Neural progenitor cell (in vitro differentiated cells): ENCODE measurements around the gene RHCG. TPM values are rescaled to one million over a fixed set of nuclear protein-coding genes. Genes with fewer than 3 reads are reported as not detected.

Experiments
- DNase-seq: peaks from one replicate; pipeline ENCODE4 v3.0.0-alpha.2; 2016; ENCODE audit warnings: low spot score
- H2AFZ ChIP-seq: fragments of 200-600 bp; sonication (generic); replicated peaks from 2 replicates; pipeline ENCODE4 v1.6.1; 2016; ENCODE audit warnings: antibody characterized with exemption
- H3F3A ChIP-seq: fragments of 200-600 bp; sonication (generic); 2 replicates; pipeline ENCODE4 v1.6.1; 2016; ENCODE audit warnings: antibody characterized with exemption, low read depth
- H3K27ac ChIP-seq: fragments of 200-600 bp; sonication (generic); 2 replicates; pipeline ENCODE4 v1.5.1; 2016; ENCODE audit warnings: mild to moderate bottlenecking
- H3K27me3 ChIP-seq: fragments of 200-600 bp; sonication (generic); 2 replicates; pipeline ENCODE4 v1.6.1; 2016; ENCODE audit warnings: mild to moderate bottlenecking, moderate library complexity
- H3K36me3 ChIP-seq: fragments of 200-600 bp; sonication (generic); 2 replicates; pipeline ENCODE4 v1.5.1; 2016
- H3K4me1 ChIP-seq: fragments of 200-600 bp; sonication (generic); 2 replicates; pipeline ENCODE4 v1.6.1; 2016; ENCODE audit warnings: mixed run types
- H3K4me2 ChIP-seq: fragments of 200-600 bp; sonication (generic); 2 replicates; pipeline ENCODE4 v1.6.1; 2016
- H3K4me3 ChIP-seq: fragments of 200-600 bp; sonication (generic); 2 replicates; pipeline ENCODE4 v1.5.1; 2016
- H3K79me2 ChIP-seq: fragments of 200-600 bp; sonication (generic); 2 replicates; pipeline ENCODE4 v1.6.1; 2016; ENCODE audit warnings: low read depth
- H3K9ac ChIP-seq: fragments of 200-600 bp; sonication (generic); 2 replicates; pipeline ENCODE4 v1.6.1; 2016
- H3K9me3 ChIP-seq: fragments of 200-600 bp; sonication (generic); 2 replicates; pipeline ENCODE4 v1.5.1; 2016; ENCODE audit warnings: low read depth
- H4K20me1 ChIP-seq: fragments of 200-600 bp; sonication (generic); 2 replicates; pipeline ENCODE4 v1.6.1; 2016; ENCODE audit warnings: low read depth
- H3K27ac Mint-ChIP-seq: 3 replicates; pipeline ENCODE4 v1.8.0; 2021; ENCODE audit warnings: mixed read lengths
- H3K27me3 Mint-ChIP-seq: 2 replicates; pipeline ENCODE4 v1.8.0; 2022; ENCODE audit warnings: low read depth, mild to moderate bottlenecking, inconsistent platforms, moderate library complexity, mixed read lengths; ENCODE audit not compliant: insufficient read depth
- H3K36me3 Mint-ChIP-seq: 3 replicates; pipeline ENCODE4 v1.8.0; 2021; ENCODE audit warnings: mixed read lengths
- H3K4me1 Mint-ChIP-seq: 3 replicates; pipeline ENCODE4 v1.8.0; 2021; ENCODE audit warnings: mixed read lengths
- H3K4me3 Mint-ChIP-seq: 3 replicates; pipeline ENCODE4 v1.8.0; 2021; ENCODE audit warnings: mild to moderate bottlenecking, moderate library complexity, mixed read lengths
- H3K9me3 Mint-ChIP-seq: 3 replicates; pipeline ENCODE4 v1.8.0; 2020; ENCODE audit warnings: mixed read lengths
- CTCF ChIP-seq: fragments of 200-600 bp; sonication (generic); IDR thresholded peaks from 2 replicates; pipeline ENCODE4 v1.5.1; 2017; ENCODE audit warnings: antibody characterized with exemption, mild to moderate bottlenecking
- EZH2 ChIP-seq: fragments of 200-600 bp; sonication (generic); IDR thresholded peaks from 2 replicates; pipeline ENCODE4 v1.6.1; 2017; ENCODE audit warnings: antibody characterized with exemption, mild to moderate bottlenecking, moderate library complexity
- EZH2phosphoT487 ChIP-seq: fragments of 200-600 bp; sonication (generic); IDR thresholded peaks from 2 replicates; pipeline ENCODE4 v1.6.1; 2017; ENCODE audit warnings: antibody characterized with exemption
- total RNA-seq: library from RNA; depleted of rRNA; stranded (reverse); fragments of >200 nt; gene quantifications from 2 replicates; pipeline ENCODE4 v1.2.3, GENCODE V29; 2015; ENCODE audit warnings: low replicate concordance

Gene RHCG
- total RNA-seq, 1 donor from 2014 or later: not detected

GRCh38 chr15:89528757-89529352 lies 32.5 kb upstream of the RHCG start:
- H3K27ac ChIP-seq: no peak overlapping the region
- H3F3A ChIP-seq: no peaks in the 10 kb centered on the region
- no peak overlapping the region for H3K4me3 Mint-ChIP-seq
- H3K9me3 Mint-ChIP-seq: peaks cover 2% of the 10 kb centered on the region
- no peaks in the 10 kb centered on the region for H4K20me1 ChIP-seq
- H3K4me2 ChIP-seq: no peak overlapping the region
- no peaks in the 10 kb centered on the region for H3K36me3 Mint-ChIP-seq
- no peak overlapping the region for H3K9ac ChIP-seq
- H3K79me2 ChIP-seq: no peaks in the 10 kb centered on the region
- no peaks in the 10 kb centered on the region for H3K36me3 ChIP-seq
- peaks cover 2% of the 10 kb centered on the region for H3K4me1 Mint-ChIP-seq
- no peaks in the 10 kb centered on the region for H3K9me3 ChIP-seq
- peaks cover 3% of the 10 kb centered on the region for H3K27me3 Mint-ChIP-seq
- no peaks in the 10 kb centered on the region for H3K27me3 ChIP-seq
- H3K27ac Mint-ChIP-seq: no peak overlapping the region
- no peaks in the 10 kb centered on the region for H3K4me1 ChIP-seq
- H3K4me3 ChIP-seq: no peak overlapping the region
- TF ChIP-seq CTCF (no peak), EZH2 (no peak), EZH2phosphoT487 (no peak)
- no peak for DNase-seq
- H2AFZ ChIP-seq: no peak overlapping the region

GRCh38 chr15:89526601-89527441 lies 30.4 kb upstream of the RHCG start:
- H3K27ac ChIP-seq: no peak overlapping the region
- no peaks in the 10 kb centered on the region for H3F3A ChIP-seq
- no peaks in the 10 kb centered on the region for H3K36me3 ChIP-seq
- no peaks in the 10 kb centered on the region for H3K4me1 ChIP-seq
- TF ChIP-seq CTCF: no peak
- no peak for TF ChIP-seq EZH2phosphoT487
- TF ChIP-seq EZH2: no peak
- H3K9ac ChIP-seq: no peak overlapping the region
- Mint-ChIP-seq H3K9me3 (no peaks in the 10 kb centered on the region), H3K4me3 (no peak overlapping the region), H3K4me1 (no peaks in the 10 kb centered on the region), H3K27ac (no peak overlapping the region), H3K27me3 (peaks cover 6% of the 10 kb centered on the region), H3K36me3 (no peaks in the 10 kb centered on the region)
- no peak overlapping the region for H2AFZ ChIP-seq
- H3K79me2 ChIP-seq: no peaks in the 10 kb centered on the region
- H3K27me3 ChIP-seq: no peaks in the 10 kb centered on the region
- H3K4me2 ChIP-seq: no peak overlapping the region
- DNase-seq: no peak
- H4K20me1 ChIP-seq: no peaks in the 10 kb centered on the region
- no peak overlapping the region for H3K4me3 ChIP-seq
- H3K9me3 ChIP-seq: no peaks in the 10 kb centered on the region

- Histone ChIP-seq H3K27ac (no peak overlapping the region), H3K79me2 (no peaks in the 10 kb centered on the region), H3K36me3 (no peaks in the 10 kb centered on the region), H3K9me3 (no peaks in the 10 kb centered on the region), H3F3A (no peaks in the 10 kb centered on the region), H3K9ac (no peak overlapping the region), H3K4me2 (no peak overlapping the region), H4K20me1 (no peaks in the 10 kb centered on the region), H3K27me3 (no peaks in the 10 kb centered on the region), H3K4me1 (no peaks in the 10 kb centered on the region), H2AFZ (no peak overlapping the region), H3K4me3 (no peak overlapping the region)
- Mint-ChIP-seq H3K27ac (no peak overlapping the region), H3K9me3 (no peaks in the 10 kb centered on the region), H3K4me3 (no peak overlapping the region), H3K27me3 (peaks cover 6% of the 10 kb centered on the region), H3K36me3 (no peaks in the 10 kb centered on the region), H3K4me1 (no peaks in the 10 kb centered on the region)
- TF ChIP-seq EZH2phosphoT487 (no peak), EZH2 (no peak), CTCF (no peak)
- no peak for DNase-seq
Observed at GRCh38 chr15:89526181-89526580, 29.8 kb upstream of the RHCG start.
